ENCODE data around the gene MAN2A2. TPM values are rescaled to one million over a fixed set of nuclear protein-coding genes. Genes with fewer than 3 reads are reported as not detected.

MAN2A2 gene
- total RNA-seq, 1 experiment from 2014 or later, result 64.9 TPM

- Mint-ChIP-seq H3K9me3 (ENCODE audit: unreplicated experiment) (no peaks in the 10 kb centered on the region), H3K27ac (ENCODE audit: unreplicated experiment) (no peak overlapping the region), H3K4me3 (ENCODE audit: unreplicated experiment) (no peak overlapping the region), H3K4me1 (ENCODE audit: low read depth, unreplicated experiment) (no peaks in the 10 kb centered on the region), H3K36me3 (ENCODE audit: insufficient read depth, unreplicated experiment) (no peaks in the 10 kb centered on the region), H3K27me3 (ENCODE audit: insufficient read depth, unreplicated experiment) (no peaks in the 10 kb centered on the region)
- no peak for DNase-seq
- TF ChIP-seq, protein P1, sequence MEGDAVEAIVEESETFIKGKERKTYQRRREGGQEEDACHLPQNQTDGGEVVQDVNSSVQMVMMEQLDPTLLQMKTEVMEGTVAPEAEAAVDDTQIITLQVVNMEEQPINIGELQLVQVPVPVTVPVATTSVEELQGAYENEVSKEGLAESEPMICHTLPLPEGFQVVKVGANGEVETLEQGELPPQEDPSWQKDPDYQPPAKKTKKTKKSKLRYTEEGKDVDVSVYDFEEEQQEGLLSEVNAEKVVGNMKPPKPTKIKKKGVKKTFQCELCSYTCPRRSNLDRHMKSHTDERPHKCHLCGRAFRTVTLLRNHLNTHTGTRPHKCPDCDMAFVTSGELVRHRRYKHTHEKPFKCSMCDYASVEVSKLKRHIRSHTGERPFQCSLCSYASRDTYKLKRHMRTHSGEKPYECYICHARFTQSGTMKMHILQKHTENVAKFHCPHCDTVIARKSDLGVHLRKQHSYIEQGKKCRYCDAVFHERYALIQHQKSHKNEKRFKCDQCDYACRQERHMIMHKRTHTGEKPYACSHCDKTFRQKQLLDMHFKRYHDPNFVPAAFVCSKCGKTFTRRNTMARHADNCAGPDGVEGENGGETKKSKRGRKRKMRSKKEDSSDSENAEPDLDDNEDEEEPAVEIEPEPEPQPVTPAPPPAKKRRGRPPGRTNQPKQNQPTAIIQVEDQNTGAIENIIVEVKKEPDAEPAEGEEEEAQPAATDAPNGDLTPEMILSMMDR (IDR thresholded peaks at IDR 0.05; ENCODE audit: insufficient read depth in 1 of 2, low read depth in 1 of 2, low read length in 1 of 2, severe bottlenecking in 1 of 2, unreplicated experiment in 1 of 2), result no peak
- H3K27me3 ChIP-seq (replicated peaks; ENCODE audit: control insufficient read depth, insufficient read depth, low read length), result no peaks in the 10 kb centered on the region
- no peaks in the 10 kb centered on the region for H3K9me3 ChIP-seq
- POLR2A ChIA-PET, result no interaction called here
- BruUV-seq (replicated peaks), result no TSS peak
- intact Hi-C loops (cut with micrococcal nuclease; ENCODE audit: unreplicated experiment), result no loop called here
- CTCF ChIA-PET, result no interaction called here
- no peaks in the 10 kb centered on the region for H3K4me1 ChIP-seq
- no peaks in the 10 kb centered on the region for H3K36me3 ChIP-seq (ENCODE audit: control insufficient read depth, insufficient read depth, low read length)
- no peak overlapping the region for H3K4me3 ChIP-seq (ENCODE audit: low read depth, low read length)
Observed at GRCh38 chr15:90891346-90891949, 11.7 kb upstream of the MAN2A2 start.

DNA sequence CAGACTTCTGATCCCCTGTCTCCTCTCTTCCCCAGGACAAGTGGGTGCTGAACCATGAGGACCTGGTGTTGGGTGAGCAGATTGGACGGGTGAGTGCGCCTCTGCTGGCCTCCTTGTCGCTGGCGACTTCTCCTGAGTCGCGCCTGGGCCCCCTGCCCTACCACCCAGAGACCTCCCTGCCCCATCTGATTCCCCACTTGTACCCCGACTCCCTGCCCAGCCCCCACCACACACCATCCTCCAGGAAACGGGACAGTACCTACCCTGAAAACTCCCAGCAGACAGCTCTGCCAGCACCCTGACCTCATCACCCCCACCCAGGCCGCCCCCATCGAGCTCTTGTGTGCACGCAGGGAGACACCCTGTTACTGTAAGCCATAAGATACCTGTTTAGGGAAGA, 11.1 kb upstream of the MAN2A2 start:
- Mint-ChIP-seq H3K9me3 (ENCODE audit: unreplicated experiment) (no peaks in the 10 kb centered on the region), H3K4me3 (ENCODE audit: unreplicated experiment) (no peak overlapping the region), H3K4me1 (ENCODE audit: low read depth, unreplicated experiment) (no peaks in the 10 kb centered on the region), H3K36me3 (ENCODE audit: insufficient read depth, unreplicated experiment) (no peaks in the 10 kb centered on the region), H3K27me3 (ENCODE audit: insufficient read depth, unreplicated experiment) (no peaks in the 10 kb centered on the region), H3K27ac (ENCODE audit: unreplicated experiment) (no peak overlapping the region)
- Histone ChIP-seq H3K36me3 (ENCODE audit: control insufficient read depth, insufficient read depth, low read length) (no peaks in the 10 kb centered on the region), H3K27me3 (replicated peaks; ENCODE audit: control insufficient read depth, insufficient read depth, low read length) (no peaks in the 10 kb centered on the region), H3K9me3 (no peaks in the 10 kb centered on the region), H3K4me1 (no peaks in the 10 kb centered on the region), H3K4me3 (ENCODE audit: low read depth, low read length) (no peak overlapping the region)
- intact Hi-C loops (cut with micrococcal nuclease; ENCODE audit: unreplicated experiment), result no loop called here
- no TSS peak for BruUV-seq (replicated peaks)
- POLR2A ChIA-PET, result no interaction called here
- CTCF ChIA-PET, result interaction anchor here (0.6 kb wide), 1 partner anchor 141 kb away, joined by 3 read pairs; no protein-coding TSS in a partner anchor
- TF ChIP-seq, protein P1 (IDR thresholded peaks at IDR 0.05; ENCODE audit: insufficient read depth in 1 of 2, low read depth in 1 of 2, low read length in 1 of 2, severe bottlenecking in 1 of 2, unreplicated experiment in 1 of 2), result no peak
- no peak for DNase-seq

DNA sequence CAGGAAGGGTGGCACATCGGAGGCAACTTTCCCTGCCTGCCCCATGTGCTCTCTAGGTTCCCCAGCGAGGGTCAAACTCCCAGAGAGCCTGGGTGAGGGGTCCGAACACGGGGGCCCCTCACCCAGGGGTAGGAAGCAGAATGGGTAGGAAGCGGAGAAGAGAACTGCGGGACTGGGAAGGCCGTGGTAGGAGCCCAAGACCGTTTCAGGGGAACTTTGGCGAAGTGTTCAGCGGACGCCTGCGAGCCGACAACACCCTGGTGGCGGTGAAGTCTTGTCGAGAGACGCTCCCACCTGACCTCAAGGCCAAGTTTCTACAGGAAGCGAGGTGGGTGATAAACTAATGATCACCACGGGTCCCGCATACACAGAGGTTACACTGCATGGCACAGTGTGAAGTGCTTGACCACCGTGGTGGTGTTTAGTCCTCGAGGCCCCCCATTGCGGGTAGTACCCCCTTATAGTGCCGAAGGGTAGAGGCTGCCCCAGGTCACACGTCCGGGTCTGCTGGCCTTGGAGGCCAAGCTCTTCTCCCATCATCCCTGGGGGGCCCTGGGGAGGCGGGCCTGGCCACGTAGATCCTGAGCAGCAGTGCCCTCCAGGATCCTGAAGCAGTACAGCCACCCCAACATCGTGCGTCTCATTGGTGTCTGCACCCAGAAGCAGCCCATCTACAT, 10.5 kb upstream of the MAN2A2 start:
- Mint-ChIP-seq H3K4me3 (ENCODE audit: unreplicated experiment) (no peak overlapping the region), H3K36me3 (ENCODE audit: insufficient read depth, unreplicated experiment) (no peaks in the 10 kb centered on the region), H3K4me1 (ENCODE audit: low read depth, unreplicated experiment) (no peaks in the 10 kb centered on the region), H3K27ac (ENCODE audit: unreplicated experiment) (no peak overlapping the region), H3K27me3 (ENCODE audit: insufficient read depth, unreplicated experiment) (no peaks in the 10 kb centered on the region), H3K9me3 (ENCODE audit: unreplicated experiment) (no peaks in the 10 kb centered on the region)
- intact Hi-C loops (cut with micrococcal nuclease; ENCODE audit: unreplicated experiment), result no loop called here
- no peak for DNase-seq
- Histone ChIP-seq H3K4me3 (ENCODE audit: low read depth, low read length) (no peak overlapping the region), H3K36me3 (ENCODE audit: control insufficient read depth, insufficient read depth, low read length) (no peaks in the 10 kb centered on the region), H3K9me3 (no peaks in the 10 kb centered on the region), H3K27me3 (replicated peaks; ENCODE audit: control insufficient read depth, insufficient read depth, low read length) (no peaks in the 10 kb centered on the region), H3K4me1 (no peaks in the 10 kb centered on the region)
- ChIA-PET CTCF (interaction anchor here (0.6 to 1.9 kb wide), 2 partner anchors 40 to 140 kb away, joined by 3 to 10 read pairs; partner anchors contain the start of gene HDDC3), POLR2A (no interaction called here)
- TF ChIP-seq, protein P1 (IDR thresholded peaks at IDR 0.05; ENCODE audit: insufficient read depth in 1 of 2, low read depth in 1 of 2, low read length in 1 of 2, severe bottlenecking in 1 of 2, unreplicated experiment in 1 of 2), result no peak
- BruUV-seq (replicated peaks), result no TSS peak

Measured in Caco-2 (cell line).